H9 (cell line): ENCODE measurements around the gene CDH23. TPM values are rescaled to one million over a fixed set of nuclear protein-coding genes. Genes with fewer than 3 reads are reported as not detected.

Source experiments
- DNase-seq: peaks from one replicate; pipeline ENCODE4 v3.0.0-alpha.2; 2017
- H2AFZ ChIP-seq: one replicate; pipeline ENCODE4 v1.6.1; 2013; ENCODE audit warnings: mild to moderate bottlenecking, low read length, control low read depth, moderate library complexity
- H2AK5ac ChIP-seq: 2 replicates; pipeline ENCODE4 v1.6.1; 2013; ENCODE audit warnings: low read length, control low read depth, mixed read lengths; ENCODE audit not compliant: insufficient read length
- H2BK120ac ChIP-seq: one replicate; pipeline ENCODE4 v1.6.1; 2013; ENCODE audit warnings: low read depth, mild to moderate bottlenecking, low read length, control low read depth, inconsistent platforms; ENCODE audit not compliant: poor library complexity, severe bottlenecking
- H2BK12ac ChIP-seq: 2 replicates; pipeline ENCODE4 v1.6.1; 2013; ENCODE audit warnings: low read length, control low read depth, mixed read lengths, low read depth; ENCODE audit not compliant: insufficient read length
- H2BK15ac ChIP-seq: 2 replicates; pipeline ENCODE4 v1.6.1; 2013; ENCODE audit warnings: low read depth, low read length, control low read depth
- H2BK20ac ChIP-seq: one replicate; pipeline ENCODE4 v1.6.1; 2013; ENCODE audit warnings: low read depth, mild to moderate bottlenecking, low read length, control low read depth, inconsistent platforms; ENCODE audit not compliant: poor library complexity, severe bottlenecking
- H2BK5ac ChIP-seq: 2 replicates; pipeline ENCODE4 v1.6.1; 2013; ENCODE audit warnings: low read length, control low read depth, mixed read lengths; ENCODE audit not compliant: insufficient read length
- H3K14ac ChIP-seq: 2 replicates; pipeline ENCODE4 v1.6.1; 2013; ENCODE audit warnings: low read length, control low read depth; ENCODE audit not compliant: insufficient read depth
- H3K18ac ChIP-seq: 2 replicates; pipeline ENCODE4 v1.6.1; 2013; ENCODE audit warnings: low read depth, mild to moderate bottlenecking, mixed read lengths, low read length, control low read depth; ENCODE audit not compliant: insufficient read length
- H3K23ac ChIP-seq: 2 replicates; pipeline ENCODE4 v1.6.1; 2013; ENCODE audit warnings: low read length, control low read depth, mixed read lengths, low read depth; ENCODE audit not compliant: insufficient read length
- H3K23me2 ChIP-seq: 2 replicates; pipeline ENCODE4 v1.6.1; 2013; ENCODE audit warnings: low read depth, mild to moderate bottlenecking, mixed read lengths, low read length, control low read depth; ENCODE audit not compliant: insufficient read length, poor library complexity, severe bottlenecking
- H3K27ac ChIP-seq: 2 replicates; pipeline ENCODE4 v1.5.1; 2013; ENCODE audit warnings: low read length, control low read depth, mixed read lengths, low read depth; ENCODE audit not compliant: insufficient read length
- H3K27me3 ChIP-seq: 2 replicates; pipeline ENCODE4 v1.6.1; 2013; ENCODE audit warnings: low read length, control low read depth, inconsistent platforms; ENCODE audit not compliant: insufficient read depth
- H3K4ac ChIP-seq: 2 replicates; pipeline ENCODE4 v1.6.1; 2013; ENCODE audit warnings: low read depth, mild to moderate bottlenecking, control low read depth, inconsistent platforms, low read length, moderate library complexity
- H3K4me1 ChIP-seq: 2 replicates; pipeline ENCODE4 v1.6.1; 2013; ENCODE audit warnings: low read length, control low read depth, inconsistent platforms; ENCODE audit not compliant: insufficient read depth
- H3K4me2 ChIP-seq: 2 replicates; pipeline ENCODE4 v1.6.1; 2013; ENCODE audit warnings: low read length, control low read depth, mixed read lengths; ENCODE audit not compliant: insufficient read length, insufficient read depth
- H3K56ac ChIP-seq: 2 replicates; pipeline ENCODE4 v1.6.1; 2013; ENCODE audit warnings: low read depth, mild to moderate bottlenecking, mixed read lengths, low read length, control low read depth; ENCODE audit not compliant: insufficient read length
- H3K79me1 ChIP-seq: 2 replicates; pipeline ENCODE4 v1.6.1; 2013; ENCODE audit warnings: low read depth, mild to moderate bottlenecking, moderate library complexity, low read length, control low read depth, inconsistent platforms; ENCODE audit not compliant: insufficient read depth, poor library complexity, severe bottlenecking
- H3K79me2 ChIP-seq: 2 replicates; pipeline ENCODE4 v1.6.1; 2013; ENCODE audit warnings: low read length, control low read depth, inconsistent platforms; ENCODE audit not compliant: insufficient read depth
- H3K9ac ChIP-seq: 2 replicates; pipeline ENCODE4 v1.6.1; 2013; ENCODE audit warnings: low read length, control low read depth, mixed read lengths; ENCODE audit not compliant: insufficient read length; ENCODE audit errors: extremely low read depth
- H3K9me3 ChIP-seq: one replicate; pipeline ENCODE4 v1.6.1; 2013; ENCODE audit warnings: low read depth, low read length, inconsistent platforms; ENCODE audit not compliant: control insufficient read depth
- H3T11ph ChIP-seq: one replicate; pipeline ENCODE4 v1.6.1; 2013; ENCODE audit warnings: mild to moderate bottlenecking, low read length, control low read depth, inconsistent platforms
- H4K20me1 ChIP-seq: one replicate; pipeline ENCODE4 v1.6.1; 2013; ENCODE audit not compliant: control insufficient read depth, insufficient read length, insufficient read depth
- H4K5ac ChIP-seq: 2 replicates; pipeline ENCODE4 v1.6.1; 2013; ENCODE audit warnings: low read depth, mild to moderate bottlenecking, mixed read lengths, low read length, control low read depth; ENCODE audit not compliant: insufficient read length
- H4K8ac ChIP-seq: replicated peaks from 2 replicates; pipeline ENCODE4 v1.6.1; 2013; ENCODE audit warnings: low read length, control low read depth, mixed read lengths, low read depth; ENCODE audit not compliant: insufficient read length
- H4K91ac ChIP-seq: 2 replicates; pipeline ENCODE4 v1.6.1; 2013; ENCODE audit warnings: low read depth, mild to moderate bottlenecking, moderate library complexity, mixed read lengths, low read length, control low read depth; ENCODE audit not compliant: insufficient read length
- H3K27ac Mint-ChIP-seq, 3 experiments: 2 replicates in 2 of 3; 3 replicates in 1 of 3; pipeline ENCODE4 v1.8.0; 2020 to 2021; ENCODE audit warnings: mixed read lengths in 3 of 3, mild to moderate bottlenecking in 1 of 3, moderate library complexity in 1 of 3
- H3K27me3 Mint-ChIP-seq: 2 replicates; pipeline ENCODE4 v1.8.0; 2021; ENCODE audit warnings: low read depth, mild to moderate bottlenecking, moderate library complexity, mixed read lengths
- H3K36me3 Mint-ChIP-seq, 3 experiments: 2 replicates in 2 of 3; 3 replicates in 1 of 3; pipeline ENCODE4 v1.8.0; 2020 to 2021; ENCODE audit warnings: low read depth in 3 of 3, mixed read lengths in 3 of 3; ENCODE audit not compliant: insufficient read depth in 1 of 3
- H3K4me1 Mint-ChIP-seq, 2 experiments: 2 replicates each; pipeline ENCODE4 v1.8.0; 2020; ENCODE audit warnings: mixed read lengths in 2 of 2
- H3K4me3 Mint-ChIP-seq, 2 experiments: 2 replicates in 1 of 2; 3 replicates in 1 of 2; pipeline ENCODE4 v1.8.0; 2020 to 2021; ENCODE audit warnings: mild to moderate bottlenecking in 2 of 2, mixed read lengths in 2 of 2, moderate library complexity in 1 of 2
- H3K9me3 Mint-ChIP-seq, 2 experiments: 2 replicates in 1 of 2; 3 replicates in 1 of 2; pipeline ENCODE4 v1.8.0; 2020; ENCODE audit warnings: mild to moderate bottlenecking in 2 of 2, mixed read lengths in 2 of 2, moderate library complexity in 1 of 2
- CTCF ChIP-seq: fragments of 200-600 bp; sonication (generic); conservative IDR thresholded peaks from 3 replicates; pipeline ENCODE4 v1.8.0; 2021; ENCODE audit warnings: antibody characterized with exemption, mild to moderate bottlenecking
- WGBS: extraction: QIAGEN DNeasy Blood & Tissue Kit; methylation state at CpG from one replicate; pipeline ENCODE4 v1.1.7; 2013; ENCODE audit warnings: missing lambda C conversion rate, low lambda C conversion rate, mixed read lengths; ENCODE audit not compliant: insufficient read length; ENCODE audit errors: extremely low coverage; 5-methylcytosine and 5-hydroxymethylcytosine counted together
- total RNA-seq: library from RNA; stranded (reverse); gene quantifications from 2 replicates; pipeline ENCODE4 v1.2.1, GENCODE V29; 2021

The CDH23 gene
- total RNA-seq, 1 experiment from 2014 or later: 2.1 TPM

DNA sequence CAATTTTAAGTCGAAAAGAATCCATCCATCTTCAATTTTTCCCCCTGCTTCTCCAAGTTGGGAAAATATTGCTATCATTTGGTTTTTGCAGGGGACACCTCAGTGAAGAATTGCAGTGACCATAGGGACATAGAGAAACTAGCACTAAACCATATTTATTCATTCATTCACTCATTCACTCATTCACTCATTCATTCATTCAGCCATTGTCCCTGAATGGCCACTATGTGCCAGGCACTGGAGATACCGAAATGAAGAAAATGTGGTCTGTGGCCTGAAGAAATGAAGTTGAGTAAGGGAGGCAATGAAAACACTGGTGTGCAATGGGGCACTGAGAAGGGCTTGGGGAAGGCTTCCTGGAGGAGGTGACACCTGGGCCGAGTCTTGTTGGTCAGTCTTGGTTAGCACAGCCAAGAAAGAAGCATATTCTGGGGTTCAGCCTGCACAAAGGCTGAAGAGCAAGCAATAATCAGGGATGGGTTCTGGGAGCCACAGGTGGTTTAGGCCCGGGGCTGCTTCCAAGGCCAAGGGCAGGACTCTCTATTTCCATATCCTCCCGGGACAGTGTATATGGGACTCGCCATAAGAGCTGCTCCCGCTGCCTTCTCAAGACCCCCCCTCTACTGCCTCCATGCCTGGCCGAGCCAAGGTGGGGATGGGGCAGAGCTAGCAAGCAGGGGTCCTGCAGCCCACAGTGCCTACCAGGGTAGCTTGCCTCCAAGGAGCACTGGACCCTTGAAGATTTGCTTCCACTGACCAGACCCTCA is 348.4 kb downstream of the CDH23 start:
- Histone ChIP-seq H3K27ac (no peak overlapping the region), H2AFZ (no peak overlapping the region)
- no peak overlapping the region for H3K27ac Mint-ChIP-seq

More for the DNA sequence above, 348.4 kb downstream of the CDH23 start:
- Histone ChIP-seq H4K91ac (no peak overlapping the region), H3K79me2 (no peaks in the 10 kb centered on the region), H4K8ac (no peak overlapping the region), H3K56ac (no peak overlapping the region), H3K23me2 (no peaks in the 10 kb centered on the region), H3K79me1 (no peaks in the 10 kb centered on the region), H3K14ac (no peak overlapping the region), H2AK5ac (no peak overlapping the region), H4K5ac (no peak overlapping the region), H3K18ac (no peak overlapping the region), H2BK12ac (no peak overlapping the region), H3K9me3 (no peaks in the 10 kb centered on the region), H3K27me3 (no peaks in the 10 kb centered on the region), H3K9ac (no peak overlapping the region), H4K20me1 (no peaks in the 10 kb centered on the region), H2BK20ac (no peak overlapping the region), H3K4ac (no peak overlapping the region), H2BK120ac (no peak overlapping the region), H3K4me1 (no peaks in the 10 kb centered on the region), H3K23ac (no peak overlapping the region), H3T11ph (no peak overlapping the region), H2BK5ac (no peak overlapping the region), H3K4me2 (no peak overlapping the region), H2BK15ac (no peak overlapping the region)
- H3K4me1 Mint-ChIP-seq: peaks cover 14 to 28% of the 10 kb centered on the region in 2 experiments
- no peak overlapping the region for H3K4me3 Mint-ChIP-seq
- H3K9me3 Mint-ChIP-seq: peaks cover 0 to 4% of the 10 kb centered on the region in 2 experiments; a peak in 2 of 5 replicates
- H3K36me3 Mint-ChIP-seq: 0 out of 7 replicates have a peak, but pooled peaks cover 0 to 4% (median 0%) of the 10 kb centered on the region in 3 experiments
- no CpG with 5 or more reads among the region's 8 CpGs for WGBS
- DNase-seq: no peak
- no peaks in the 10 kb centered on the region; the same call in none of the 2 replicates for H3K27me3 Mint-ChIP-seq
- no peak for TF ChIP-seq CTCF
